Measurements from ENCODE around the gene CCS.

DNA sequence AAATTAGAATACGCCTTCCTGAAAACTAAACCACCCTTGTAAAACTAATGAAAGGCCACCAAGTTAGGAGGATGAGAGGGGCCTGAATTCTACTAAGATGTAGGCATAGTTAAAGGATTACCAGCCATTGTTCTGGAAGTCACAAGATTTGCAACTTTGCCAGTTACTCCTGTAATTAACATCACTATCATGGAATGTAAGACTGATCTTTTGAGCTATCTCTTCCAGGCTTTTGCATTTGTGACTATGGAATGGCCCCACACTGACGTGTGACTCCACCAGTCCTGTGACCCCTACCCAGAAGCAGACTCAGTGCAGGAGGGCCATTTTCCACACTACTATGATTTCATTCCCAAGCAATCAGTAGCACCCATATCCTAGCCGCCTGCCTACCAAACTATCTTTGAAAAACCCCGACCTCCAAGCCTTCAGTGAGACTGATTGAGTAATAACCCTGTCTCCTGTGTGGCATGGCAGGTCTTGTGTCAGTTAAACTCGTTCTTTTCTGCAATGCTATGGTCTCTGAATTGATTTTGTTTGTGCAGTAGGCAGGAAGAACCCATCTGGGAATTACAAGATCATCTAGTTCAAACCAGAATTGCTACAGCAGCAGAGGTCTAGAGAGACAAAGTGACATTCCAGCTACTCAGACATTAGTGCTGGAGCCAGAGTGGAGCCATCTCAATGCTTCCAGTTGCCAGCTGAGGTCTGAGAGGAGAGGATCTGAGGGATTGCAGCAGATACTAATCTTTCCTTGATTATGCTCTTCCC lies 22.7 kb upstream of the CCS start:
- TF ChIP-seq POLR2A (IDR thresholded peaks at IDR 0.05) = no peak
- TF ChIP-seq CTCF (IDR thresholded peaks at IDR 0.05) = no peak

Measured in vagina (tissue), 2 donors.